SK-MEL-5 (cell line): ENCODE results near the gene BLOC1S1. TPM values are rescaled to one million over a fixed set of nuclear protein-coding genes. Genes with fewer than 3 reads are reported as not detected.

Experiments
- DNase-seq: peaks from one replicate; pipeline ENCODE4 v3.0.0-alpha.2; 2016; ENCODE audit warnings: low read depth, low spot score
- in situ Hi-C: cut with HindIII; loops from 2 replicates; pipeline ENCODE4 v1.10.0; 2016; ENCODE audit warnings: low sequenced_read_pairs, high pct_unique_total_duplicates, low pct_unique_long_range_greater_than_20kb
- total RNA-seq: library from RNA; depleted of rRNA; stranded (reverse); fragments of >200 nt; shearing (Covaris generic); gene quantifications from 2 replicates; pipeline ENCODE4 v1.2.3, GENCODE V29; 2014

The BLOC1S1 gene
- total RNA-seq, 1 experiment from 2014 or later, result 119 TPM

- in situ Hi-C loops, result no loop called here
- no peak for DNase-seq
These were observed 17.2 kb downstream of the BLOC1S1 start for GRCh38 chr12:55733021-55733555.

GRCh38 chr12:55733858-55734257, 18.0 kb downstream of the BLOC1S1 start:
- DNase-seq, result no peak
- in situ Hi-C loops, result no loop called here

DNA sequence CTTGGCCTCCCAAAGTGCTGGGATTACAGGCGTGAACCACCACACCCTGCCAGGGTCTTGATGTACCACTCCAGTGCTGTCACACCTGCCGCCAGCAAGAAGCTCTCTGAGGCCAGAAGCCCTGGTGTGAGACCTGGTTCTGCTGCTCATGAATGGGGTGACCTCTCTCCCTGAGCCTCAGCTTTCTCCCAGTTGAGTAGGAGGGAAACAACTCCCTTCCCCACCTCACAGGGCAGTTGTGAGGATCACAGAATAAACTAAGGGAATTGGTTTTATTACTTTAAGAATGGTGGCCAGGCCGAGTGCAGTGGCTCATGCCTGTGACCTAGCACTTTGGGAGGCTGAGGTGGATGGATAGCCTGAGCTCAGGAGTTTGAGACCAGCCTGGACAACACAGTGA, 18.7 kb downstream of the BLOC1S1 start:
- DNase-seq, result no peak
- in situ Hi-C loops, result no loop called here

DNA sequence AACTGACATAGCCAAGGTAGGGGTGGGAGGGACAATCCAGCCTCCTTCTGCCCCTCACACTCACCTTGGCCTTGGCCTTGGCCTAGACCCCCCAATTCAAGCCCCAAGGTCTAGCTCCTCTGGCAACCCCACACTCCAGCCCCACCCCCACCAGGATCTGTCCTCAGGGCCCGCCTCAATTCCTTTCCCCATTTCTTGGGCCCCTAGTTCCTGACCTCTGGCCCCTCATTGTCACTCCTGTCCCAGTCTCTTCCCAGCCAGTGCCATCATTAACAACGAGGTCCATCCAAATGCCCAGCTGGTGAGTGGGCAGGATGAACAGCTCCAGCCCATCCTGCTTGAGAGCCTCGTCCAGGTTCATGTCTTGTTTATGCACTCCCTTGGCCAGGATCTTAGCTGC, 20.2 kb downstream of the BLOC1S1 start:
- in situ Hi-C loops, result no loop called here
- no peak for DNase-seq

- in situ Hi-C loops, result no loop called here
- DNase-seq, result peak; percentile 89
These were observed 21.1 kb downstream of the BLOC1S1 start for GRCh38 chr12:55736780-55737580.

GRCh38 chr12:55737581-55738122, 21.8 kb downstream of the BLOC1S1 start:
- no peak for DNase-seq
- in situ Hi-C loops, result no loop called here

DNA sequence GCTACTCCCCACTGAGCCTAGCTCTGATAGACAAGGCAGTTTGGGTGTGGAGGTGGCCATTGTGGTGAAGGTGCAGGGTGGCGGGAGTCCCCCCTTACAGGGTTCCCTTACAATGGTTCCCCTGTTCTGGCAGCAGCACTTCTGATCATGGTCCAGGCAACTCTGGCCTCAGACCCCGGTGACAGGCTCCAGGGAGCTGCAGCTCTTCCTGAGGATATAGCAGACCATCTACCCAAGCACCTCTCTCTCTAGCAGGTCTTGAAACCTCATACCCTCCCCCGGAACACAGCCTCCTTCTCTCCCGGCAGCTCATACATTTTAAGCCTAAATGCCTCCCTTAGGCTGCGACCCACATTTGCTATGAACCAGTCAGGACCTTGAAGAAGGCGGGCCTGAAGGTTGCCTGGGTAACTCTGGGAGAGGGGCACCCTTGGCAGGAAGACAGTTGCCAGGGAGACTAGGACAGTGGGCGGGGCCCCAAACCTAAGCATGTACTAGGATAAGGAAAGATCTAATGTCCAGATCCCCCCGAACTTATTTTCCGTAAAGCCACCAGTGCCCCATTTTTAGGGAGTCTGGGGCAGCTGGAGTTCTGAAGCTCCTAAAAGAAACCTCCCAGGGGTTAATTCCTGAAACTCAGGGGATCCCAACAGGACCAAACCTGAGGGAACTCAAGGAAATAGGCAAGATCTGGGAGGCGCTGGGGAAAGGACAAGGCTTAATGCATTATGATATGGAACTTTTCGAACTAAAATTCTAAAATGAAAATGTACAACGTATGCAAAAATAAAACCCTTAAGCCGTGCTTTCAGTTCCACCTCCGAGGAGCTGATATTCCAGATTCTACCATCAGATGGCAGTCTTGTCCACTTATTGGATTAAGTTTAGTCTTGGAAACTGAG, 22.5 kb downstream of the BLOC1S1 start:
- DNase-seq, result peak; percentile 93
- in situ Hi-C loops, result no loop called here

DNA sequence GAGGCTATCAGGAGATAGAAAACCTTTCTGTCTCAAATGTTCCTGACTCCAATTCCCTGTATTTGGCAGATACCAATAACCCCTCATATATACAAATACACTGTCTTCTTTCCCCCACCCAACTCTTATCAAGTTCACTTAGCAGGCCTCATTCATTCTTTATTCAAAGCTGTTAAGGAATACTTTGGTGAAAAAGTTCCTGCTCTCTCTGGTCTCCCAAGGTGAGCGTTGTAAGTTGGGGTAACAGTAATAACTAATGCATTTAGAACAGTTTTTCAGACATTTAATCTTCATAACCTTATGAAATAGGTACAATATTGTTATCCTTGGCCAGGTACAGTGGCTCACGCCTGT, 23.2 kb downstream of the BLOC1S1 start:
- in situ Hi-C loops, result no loop called here
- DNase-seq, result no peak

GRCh38 chr12:55741931-55742680, 26.3 kb downstream of the BLOC1S1 start:
- no peak for DNase-seq
- in situ Hi-C loops, result no loop called here

GRCh38 chr12:55742719-55743405, 27.0 kb downstream of the BLOC1S1 start, which contains the start of gene GDF11:
Gene GDF11, plus strand, starts transcription at chr12:55743122. Its CDS starts 195 bp downstream, at chr12:55743317.
- peak; percentile 76 for DNase-seq
- in situ Hi-C loops, result no loop called here

DNA sequence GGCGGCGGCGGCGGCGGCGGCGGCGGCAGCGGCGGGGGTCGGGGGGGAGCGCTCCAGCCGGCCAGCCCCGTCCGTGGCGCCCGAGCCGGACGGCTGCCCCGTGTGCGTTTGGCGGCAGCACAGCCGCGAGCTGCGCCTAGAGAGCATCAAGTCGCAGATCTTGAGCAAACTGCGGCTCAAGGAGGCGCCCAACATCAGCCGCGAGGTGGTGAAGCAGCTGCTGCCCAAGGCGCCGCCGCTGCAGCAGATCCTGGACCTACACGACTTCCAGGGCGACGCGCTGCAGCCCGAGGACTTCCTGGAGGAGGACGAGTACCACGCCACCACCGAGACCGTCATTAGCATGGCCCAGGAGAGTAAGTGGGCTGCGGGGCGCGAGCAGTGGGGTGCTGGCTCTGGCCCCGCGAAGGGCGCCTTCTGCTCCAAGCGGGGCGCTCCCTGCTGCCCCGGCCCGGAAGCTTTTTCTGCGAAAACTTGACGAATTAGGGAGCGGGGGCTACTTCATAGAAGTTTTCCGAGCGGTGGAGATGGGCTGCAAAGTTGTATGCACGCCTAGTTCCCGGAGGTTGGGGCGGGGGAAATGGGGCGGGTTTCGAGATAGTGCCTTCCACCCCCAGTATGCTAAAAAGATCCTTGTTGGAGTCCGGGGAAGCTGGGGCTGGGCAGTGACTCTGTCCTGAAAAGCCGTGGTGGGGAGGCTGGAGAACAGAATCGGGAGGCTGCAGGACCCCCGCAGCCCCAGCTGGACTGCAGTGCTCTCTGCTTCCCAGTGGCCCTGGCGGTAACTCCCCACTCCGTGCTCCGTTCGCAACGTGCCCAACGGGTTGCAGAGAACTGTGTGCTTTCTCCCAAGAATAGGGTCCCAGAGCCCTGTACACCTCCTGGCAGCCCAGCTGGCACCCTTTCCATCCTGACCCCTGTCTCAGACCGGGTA, 27.8 kb downstream of the BLOC1S1 start:
- DNase-seq, result peak; percentile 54
- in situ Hi-C loops, result no loop called here

DNA sequence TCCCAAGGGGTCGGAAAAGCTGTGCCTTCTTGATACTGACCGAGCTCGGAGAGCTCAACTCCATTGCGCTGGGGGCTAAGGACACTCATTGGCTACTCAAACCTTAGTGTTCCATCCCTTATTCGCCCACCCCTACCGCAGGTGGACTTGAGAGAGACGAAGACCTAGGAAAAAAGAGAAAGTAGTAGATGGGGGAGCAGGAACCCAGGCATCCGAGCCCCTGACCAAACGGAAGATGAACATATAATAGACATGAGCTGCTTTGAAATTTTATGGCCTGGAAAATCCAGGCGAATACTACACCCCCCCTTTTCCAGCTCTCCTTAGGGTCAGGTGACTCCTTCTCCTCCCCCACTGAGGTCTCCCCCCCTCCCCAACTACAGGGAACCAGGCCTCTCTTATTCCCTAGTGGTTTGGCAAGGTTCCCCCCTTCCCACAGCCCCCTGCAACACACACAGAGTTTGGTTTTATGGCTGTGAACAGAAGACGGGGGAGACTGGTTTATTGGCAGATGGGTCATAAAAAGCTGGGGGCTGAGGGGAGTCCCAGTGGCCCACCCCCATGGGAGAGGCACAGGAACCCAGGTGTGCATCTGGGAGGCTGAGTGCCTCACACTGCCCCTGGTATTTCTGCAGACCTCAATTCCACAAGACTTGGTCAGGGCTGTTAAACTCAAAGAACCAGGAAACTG, 28.6 kb downstream of the BLOC1S1 start:
- DNase-seq, result no peak
- in situ Hi-C loops, result no loop called here

DNA sequence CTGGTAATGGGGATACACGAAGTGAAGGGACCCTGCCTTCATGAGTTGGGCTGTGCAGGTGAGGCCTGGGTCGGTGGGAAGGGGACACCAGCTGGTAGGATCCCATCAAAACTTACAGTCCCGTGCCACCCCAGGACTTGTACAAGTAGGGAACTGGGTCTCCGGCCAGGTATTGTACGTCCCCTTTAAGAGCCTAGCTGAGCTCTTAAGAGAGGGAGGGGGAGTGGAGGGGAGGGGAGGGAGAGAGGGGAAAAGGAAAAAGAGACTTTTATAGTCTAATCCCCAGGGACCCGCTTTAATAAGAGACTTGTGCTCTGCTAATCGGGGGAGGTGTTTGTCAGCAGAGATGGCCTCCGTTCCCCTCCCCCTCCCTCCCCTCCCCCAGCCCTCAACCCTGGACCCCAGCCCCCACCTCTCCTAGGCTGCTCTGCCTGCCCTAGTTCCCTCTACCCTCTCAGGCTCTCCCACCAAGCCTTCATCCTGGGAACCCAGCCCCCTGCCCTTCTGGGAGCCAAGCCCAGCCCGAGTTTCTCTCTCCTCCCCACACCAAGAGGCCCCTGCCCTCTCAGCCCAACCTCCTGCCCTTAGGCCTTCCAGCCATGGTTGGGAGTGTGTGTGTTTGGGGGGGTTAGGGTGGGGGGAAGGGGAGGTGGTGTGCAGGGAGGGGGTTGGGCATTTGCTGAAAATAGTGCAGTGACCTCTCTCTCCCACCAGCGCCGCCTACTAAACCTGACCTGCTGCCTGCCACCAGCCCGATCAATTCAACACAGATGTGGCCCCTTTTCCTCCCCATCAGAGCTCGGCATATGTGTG, 29.7 kb downstream of the BLOC1S1 start:
- in situ Hi-C loops, result no loop called here
- peak; percentile 93 for DNase-seq

DNA sequence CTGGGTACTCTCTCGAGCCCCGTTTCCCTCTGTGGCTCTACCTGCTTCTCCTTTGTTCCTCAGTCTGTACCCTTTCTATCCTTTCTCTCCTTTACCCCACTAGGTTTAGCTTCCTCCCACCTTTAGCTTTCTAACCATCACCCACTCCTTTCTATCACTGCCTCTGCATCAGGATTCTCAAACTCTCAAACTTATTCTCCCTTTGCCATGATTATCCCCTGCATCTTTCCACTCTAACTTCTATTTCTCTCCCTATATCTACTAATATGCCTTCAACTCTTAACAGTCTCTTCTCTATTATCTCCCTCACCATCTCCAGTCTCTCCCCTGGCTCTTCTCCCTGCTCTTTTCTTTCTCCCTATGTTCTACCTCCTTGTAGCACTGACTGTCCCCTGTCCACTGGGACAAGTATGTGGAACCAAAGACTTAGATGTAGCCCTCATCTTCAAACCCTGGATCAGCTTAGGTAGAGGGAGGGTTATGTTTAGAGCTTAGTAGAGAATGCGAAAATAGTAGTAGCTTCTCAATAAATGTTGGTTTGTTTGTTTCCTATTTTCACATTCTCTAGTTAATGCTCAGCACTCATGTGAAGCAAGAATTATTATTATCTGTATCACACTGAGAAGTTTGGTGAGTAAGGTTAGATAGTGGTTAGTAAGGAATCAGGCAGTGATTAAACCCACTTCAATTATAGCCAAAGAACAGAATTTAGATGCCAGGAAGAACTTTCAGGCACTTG, 30.5 kb downstream of the BLOC1S1 start:
- in situ Hi-C loops, result no loop called here
- no peak for DNase-seq
